ENCODE results near the gene TDRD12. TPM values are rescaled to one million over a fixed set of nuclear protein-coding genes. Genes with fewer than 3 reads are reported as not detected.

The TDRD12 gene
- total and polyA plus RNA-seq, 2 experiments from 2014 or later: 0.68 to 2.8 TPM

- Histone ChIP-seq H3K4me2 (no peak overlapping the region), H3K27me3 (ENCODE audit: insufficient read depth) (no peaks in the 10 kb centered on the region), H3K4me3 (no peak overlapping the region), H3K36me3 (ENCODE audit: insufficient read depth) (no peaks in the 10 kb centered on the region), H2AFZ (no peak overlapping the region), H3F3A (replicated peaks; ENCODE audit: low read depth) (no peaks in the 10 kb centered on the region), H3K79me2 (replicated peaks; ENCODE audit: insufficient read depth) (no peaks in the 10 kb centered on the region), H3K4me1 (ENCODE audit: insufficient read depth) (no peaks in the 10 kb centered on the region), H3K9me2 (ENCODE audit: insufficient read depth) (no peaks in the 10 kb centered on the region; the same call in 1 of the 2 replicates), H4K20me1 (replicated peaks; ENCODE audit: insufficient read depth) (no peaks in the 10 kb centered on the region), H3K27ac (ENCODE audit: low read depth) (no peak overlapping the region)
- TF ChIP-seq JUNB (IDR thresholded peaks at IDR 0.05; ENCODE audit: unreplicated experiment) (no peak), EZH2phosphoT487 (IDR thresholded peaks at IDR 0.05; ENCODE audit: unreplicated experiment) (no peak), ZNF114 (CRISPR knock-in tag; IDR thresholded peaks at IDR 0.05) (no peak), POLR2AphosphoS5 (IDR thresholded peaks at IDR 0.05; ENCODE audit: low read depth) (no peak)
- Mint-ChIP-seq H3K4me3 (no peak overlapping the region), H3K4me1 (peaks cover 11% of the 10 kb centered on the region), H3K27me3 (ENCODE audit: insufficient read depth, low read depth, poor library complexity) (peaks cover 8% of the 10 kb centered on the region), H3K9me3 (no peaks in the 10 kb centered on the region), H3K36me3 (ENCODE audit: low read depth) (no peaks in the 10 kb centered on the region), H3K27ac (no peak overlapping the region)
- ATAC-seq (no peak), DNase-seq (ENCODE audit: low spot score) (no peak)
Observed at GRCh38 chr19:32876919-32877285, 157.3 kb downstream of the TDRD12 start.

Small RNA genes within 50 kb of the gene (small RNA-seq; reads per million reads assigned to genes)
- not detected for gene RN7SKP22 (ENCODE audit: low replicate concordance)

Other genes with a start within 250 kb of the TDRD12 start
- 77.8 and 83.0 TPM in 2 replicates for gene PDCD5, start 138.6 kb upstream of the TDRD12 start, total RNA-seq (2014; rRNA removed; shearing (Covaris generic))
- gene PDCD5, start 138.6 kb upstream of the TDRD12 start, polyA plus RNA-seq (2016; fragmentation: Nextera tagmentation; extraction: Ambion mirVana): 436 and 498 TPM in 2 replicates
- gene ANKRD27, start 44.6 kb upstream of the TDRD12 start, total RNA-seq (2014; rRNA removed; shearing (Covaris generic)): 48.7 and 51.6 TPM in 2 replicates
- gene ANKRD27, start 44.6 kb upstream of the TDRD12 start, polyA plus RNA-seq (2016; fragmentation: Nextera tagmentation; extraction: Ambion mirVana): 16.5 and 16.7 TPM in 2 replicates
- gene RGS9BP, start 43.9 kb upstream of the TDRD12 start, total RNA-seq (2014; rRNA removed; shearing (Covaris generic)): 0.43 and 0.83 TPM in 2 replicates
- 0.09 TPM in 1 of 2 replicates, not detected in the other for gene RGS9BP, start 43.9 kb upstream of the TDRD12 start, polyA plus RNA-seq (2016; fragmentation: Nextera tagmentation; extraction: Ambion mirVana)
- gene NUDT19, start 27.9 kb upstream of the TDRD12 start, total RNA-seq (2014; rRNA removed; shearing (Covaris generic)): 3.5 and 3.9 TPM in 2 replicates
- gene NUDT19, start 27.9 kb upstream of the TDRD12 start, polyA plus RNA-seq (2016; fragmentation: Nextera tagmentation; extraction: Ambion mirVana): 2.1 and 2.4 TPM in 2 replicates
- gene SLC7A9, start 150.0 kb downstream of the TDRD12 start, total RNA-seq (2014; rRNA removed; shearing (Covaris generic)): not detected in 2 replicates
- gene SLC7A9, start 150.0 kb downstream of the TDRD12 start, polyA plus RNA-seq (2016; fragmentation: Nextera tagmentation; extraction: Ambion mirVana): 0.19 and 0.21 TPM in 2 replicates